HepG2 (cell line): Measurements from ENCODE around the gene PPM1G. TPM values are rescaled to one million over a fixed set of nuclear protein-coding genes. Genes with fewer than 3 reads are reported as not detected.
A peak's percentile ranks its signal among the peaks of the same experiment; 100 is the strongest.

Experiments used
- ATF4 ChIP-seq, 2 experiments: fragments of 450-650 bp in 1 of 2; sonication (generic) in 1 of 2; formaldehyde crosslinking; IDR thresholded peaks; 2 replicates each; pipeline versions ENCODE4 v1.5.0 to v1.8.0; 2020 to 2022; ENCODE audit warnings: mild to moderate bottlenecking in 1 of 2, missing genetic modification reagents in 1 of 2
- CCDC6 ChIP-seq: sonication (generic); formaldehyde crosslinking; IDR thresholded peaks from 2 replicates; pipeline ENCODE4 v1.8.1; 2022; ENCODE audit warnings: mild to moderate bottlenecking, missing genetic modification reagents, moderate library complexity
- GATA4 ChIP-seq: sonication (generic); IDR thresholded peaks from 2 replicates; pipeline ENCODE4 v1.6.1; 2016; ENCODE audit warnings: antibody characterized with exemption, low read depth, borderline replicate concordance
- GATAD2A ChIP-seq: IDR thresholded peaks from 2 replicates; pipeline ENCODE4 v1.6.1; 2016
- GFI1 ChIP-seq: sonication (generic); formaldehyde crosslinking; IDR thresholded peaks from 2 replicates; pipeline ENCODE4 v1.5.0; 2020; ENCODE audit warnings: missing genetic modification reagents, mild to moderate bottlenecking, borderline replicate concordance
- GMEB2 ChIP-seq: IDR thresholded peaks from 2 replicates; pipeline ENCODE4 v1.6.1; 2016; ENCODE audit warnings: missing biosample characterization, missing genetic modification reagents, low read depth
- MBNL3 ChIP-seq: fragments of 250-450 bp; sonication (Bioruptor Pico); conservative IDR thresholded peaks from 2 replicates; pipeline ENCODE4 v1.8.0; 2022; ENCODE audit warnings: mild to moderate bottlenecking, inconsistent platforms
- NR2F2 ChIP-seq: IDR thresholded peaks from 2 replicates; pipeline ENCODE4 v1.6.1; 2012; ENCODE audit warnings: low read depth, inconsistent platforms, borderline replicate concordance
- PPARG ChIP-seq: conservative IDR thresholded peaks from 2 replicates; pipeline ENCODE4 v1.6.1; 2016; ENCODE audit warnings: missing biosample characterization, missing genetic modification reagents
- PRDM10 ChIP-seq: sonication (generic); formaldehyde crosslinking; IDR thresholded peaks from 2 replicates; pipeline ENCODE4 v1.4.0; 2020; ENCODE audit warnings: low read depth, missing genetic modification reagents
- SMAD9 ChIP-seq: sonication (generic); formaldehyde crosslinking; IDR thresholded peaks from 2 replicates; pipeline ENCODE4 v1.5.1; 2020; ENCODE audit warnings: mild to moderate bottlenecking, missing genetic modification reagents
- SP1 ChIP-seq, 2 experiments: fragments of 450-650 bp in 1 of 2; sonication (generic) in 1 of 2; formaldehyde crosslinking in 1 of 2; IDR thresholded peaks; 2 replicates each; pipeline versions ENCODE4 v1.4.0 to v1.6.1; 2016 to 2020; ENCODE audit warnings: missing genetic modification reagents in 1 of 2
- TFDP2 ChIP-seq: sonication (generic); formaldehyde crosslinking; IDR thresholded peaks from 2 replicates; pipeline ENCODE4 v1.4.0; 2020; ENCODE audit warnings: missing genetic modification reagents
- ZNF276 ChIP-seq: sonication (generic); formaldehyde crosslinking; IDR thresholded peaks from 2 replicates; pipeline ENCODE4 v1.4.0; 2020; ENCODE audit warnings: mild to moderate bottlenecking, low read depth, missing genetic modification reagents
- ZNF572 ChIP-seq: sonication (generic); formaldehyde crosslinking; IDR thresholded peaks from 2 replicates; pipeline ENCODE4 v1.5.1; 2020; ENCODE audit warnings: mild to moderate bottlenecking, missing genetic modification reagents
- ZNF652 ChIP-seq: IDR thresholded peaks from 2 replicates; pipeline ENCODE4 v1.6.1; 2016; ENCODE audit warnings: low read depth, borderline replicate concordance
- ZNF770 ChIP-seq: sonication (generic); formaldehyde crosslinking; IDR thresholded peaks from 2 replicates; pipeline ENCODE4 v1.5.0; 2020; ENCODE audit warnings: mild to moderate bottlenecking, missing genetic modification reagents
- polyA plus RNA-seq, 8 experiments: library from polyadenylated mRNA; depleted of rRNA in 3 of 8; stranded (reverse) in 7 of 8; unstranded in 1 of 8; fragments of >200 nt; fragmentation: Illumina TruSeq in 4 of 8; extraction: Trizol in 4 of 8; gene quantifications; 2 replicates each; pipeline versions ENCODE4 v1.2.1 to v1.2.3, GENCODE V29; 2011 to 2016; ENCODE audit warnings: low read depth in 4 of 8, missing spikeins in 1 of 8, mixed read lengths in 1 of 8; ENCODE audit not compliant: insufficient read depth in 1 of 8
- total RNA-seq, 5 experiments: library from RNA; depleted of rRNA; stranded (reverse); fragments of >200 nt; fragmentation: Illumina TruSeq; extraction: Trizol; gene quantifications; 2 replicates each; pipeline ENCODE4 v1.2.3, GENCODE V29; 2016; ENCODE audit warnings: low read depth in 1 of 5

The PPM1G gene
- total and polyA plus RNA-seq, 2 of the 13 experiments (the other 11 are each of a cell fraction or from before 2014, with no cell fraction given) = 58.2 to 213 TPM

- TF ChIP-seq GMEB2 (CRISPR knock-in tag) = no peak
- TF ChIP-seq GATAD2A (CRISPR knock-in tag) = no peak
- TF ChIP-seq PPARG (CRISPR knock-in tag) = 0 out of 2 replicates have a peak, but pooled peaks have one; percentile 45
- 0 out of 2 replicates have a peak, but pooled peaks have one; percentile 25 for TF ChIP-seq TFDP2
- no peak for TF ChIP-seq ZNF652 (CRISPR knock-in tag)
- peak; percentile 42; the same call in 1 of the 2 replicates for TF ChIP-seq GFI1 (CRISPR knock-in tag)
- no peak for TF ChIP-seq MBNL3 (CRISPR knock-in tag)
- no peak for TF ChIP-seq ZNF276 (CRISPR knock-in tag)
- TF ChIP-seq GATA4 = no peak
- peak; percentile 69; the same call in 1 of the 2 replicates for TF ChIP-seq ZNF572 (CRISPR knock-in tag)
- TF ChIP-seq NR2F2 = peak; percentile 81
- no peak for TF ChIP-seq ZNF770 (CRISPR knock-in tag)
- TF ChIP-seq SP1 (IDR thresholded peaks at IDR 0.05) = no peak
- TF ChIP-seq SP1 (CRISPR knock-in tag; IDR thresholded peaks at IDR 0.05) = 0 out of 2 replicates have a peak, but pooled peaks have one; percentile 16
- peak; percentile 27; the same call in 1 of the 2 replicates for TF ChIP-seq PRDM10 (CRISPR knock-in tag)
- TF ChIP-seq ATF4 (CRISPR knock-in tag; IDR thresholded peaks at IDR 0.05) = no peak
- no peak for TF ChIP-seq CCDC6 (CRISPR knock-in tag)
- TF ChIP-seq SMAD9 (CRISPR knock-in tag) = no peak
These were observed 29.4 kb downstream of the PPM1G start (continued) for GRCh38 chr2:27379836-27380625.
